ENCODE results near the gene ZNF383.

The ZNF383 gene

DNA sequence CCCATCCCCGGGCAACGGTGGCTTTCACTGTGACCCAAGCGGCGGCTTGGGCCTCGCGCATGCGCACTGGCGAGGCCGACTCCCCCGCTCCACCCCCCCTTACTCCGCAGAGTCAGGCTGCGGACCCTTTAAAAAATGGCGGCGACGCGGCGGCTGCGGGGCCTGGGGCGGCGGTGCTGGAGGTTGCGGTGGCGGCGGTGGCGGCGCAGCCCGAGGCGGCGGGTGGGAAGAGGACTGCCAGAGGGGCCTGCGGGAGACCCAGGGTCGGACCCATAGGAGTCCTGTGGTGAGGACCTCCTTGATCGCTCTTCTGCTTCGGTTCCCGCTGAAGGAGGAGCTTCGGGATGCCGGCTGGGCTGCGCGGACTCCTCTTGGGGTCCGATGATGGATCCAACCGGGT, 76.2 kb downstream of the ZNF383 start:
- peak; percentile 35 for DNase-seq

Measured in activated CD4-positive, alpha-beta T cell treated with anti-CD3 and anti-CD28 coated beads for 48 hours (primary cell).